GM12878 (cell line): ENCODE data around the gene PTPRN2. TPM values are rescaled to one million over a fixed set of nuclear protein-coding genes. Genes with fewer than 3 reads are reported as not detected.

ENCODE experiments used
- ATAC-seq: fragments of 200-7000 bp; cut with Tn5 transposase; 3 replicates; pipeline ENCODE4 v1.9.1; 2020; ENCODE audit warnings: mild to moderate bottlenecking, moderate library complexity
- BruUV-seq: library from RNA; stranded (reverse); fragments of 400-500 nt; replicated peaks from 2 replicates; lab custom pipeline; 2021; lab: Mats Ljungman, UMichigan
- CTCF ChIA-PET: fragments of 300-600 bp; sonication (Branson Sonifier 250); formaldehyde crosslinking; extraction: SDS; loops from one replicate; lab custom pipeline; 2021; ENCODE audit warnings: inconsistent platforms; lab: Yijun Ruan, JAX
- POLR2A ChIA-PET: fragments of 350-600 bp; formaldehyde crosslinking; extraction: SDS; loops from one replicate; lab custom pipeline; 2021; ENCODE audit warnings: inconsistent platforms; lab: Charles Lee
- RAD21 ChIA-PET: fragments of 300-600 bp; sonication (Branson Sonifier 250); formaldehyde crosslinking; loops from one replicate; lab custom pipeline; 2023; ENCODE audit warnings: antibody characterized with exemption; ENCODE audit not compliant: unreplicated experiment; lab: Charles Lee
- SMC1A ChIA-PET: fragments of 300-600 bp; sonication (Branson Sonifier 250); formaldehyde crosslinking; loops from one replicate; lab custom pipeline; 2023; ENCODE audit not compliant: unreplicated experiment, uncharacterized antibody; lab: Charles Lee
- DNase-seq: peaks from one replicate; pipeline ENCODE4 v3.0.0-alpha.2; 2011; ENCODE audit warnings: low read depth, low spot score
- FAIRE-seq: peaks from 3 replicates; lab custom pipeline; 2011; peaks lifted over from hg19 to GRCh38; lab: Jason Lieb, UNC
- H2AFZ ChIP-seq: 2 replicates; pipeline ENCODE4 v1.6.0; 2011; ENCODE audit warnings: low read depth, low read length, control low read depth; ENCODE audit not compliant: control insufficient read depth
- H3K27ac ChIP-seq: 2 replicates; pipeline ENCODE4 v1.5.1; 2011; ENCODE audit warnings: control low read depth; ENCODE audit not compliant: control insufficient read depth, insufficient read depth
- H3K27me3 ChIP-seq, 2 experiments: replicated peaks in 1 of 2; 2 replicates each; pipeline versions ENCODE4 v1.6.0 to v1.6.1; 2011; ENCODE audit warnings: low read length in 1 of 2; ENCODE audit not compliant: control insufficient read depth in 2 of 2, insufficient read depth in 2 of 2
- H3K36me3 ChIP-seq, 2 experiments: 2 replicates each; pipeline ENCODE4 v1.5.1; 2011; ENCODE audit warnings: low read length in 1 of 2; ENCODE audit not compliant: control insufficient read depth in 2 of 2, insufficient read depth in 2 of 2
- H3K4me1 ChIP-seq: 2 replicates; pipeline ENCODE4 v1.6.1; 2011; ENCODE audit warnings: mild to moderate bottlenecking, low read length, moderate library complexity, mixed read lengths; ENCODE audit not compliant: control insufficient read depth, insufficient read depth
- H3K4me2 ChIP-seq: 2 replicates; pipeline ENCODE4 v1.6.0; 2011; ENCODE audit warnings: control low read depth; ENCODE audit not compliant: control insufficient read depth, insufficient read depth
- H3K4me3 ChIP-seq: fragments of 200-600 bp; sonication (generic); 2 replicates; pipeline ENCODE4 v1.5.1; 2016
- H3K79me2 ChIP-seq: 2 replicates; pipeline ENCODE4 v1.6.0; 2011; ENCODE audit warnings: low read length; ENCODE audit not compliant: control insufficient read depth, insufficient read depth
- H3K9ac ChIP-seq: 2 replicates; pipeline ENCODE4 v1.8.0; 2011; ENCODE audit warnings: low read length, control low read depth, mixed read lengths; ENCODE audit not compliant: control insufficient read depth, insufficient read depth
- H3K9me3 ChIP-seq: replicated peaks from 3 replicates; pipeline ENCODE4 v1.5.1; 2011; ENCODE audit warnings: mild to moderate bottlenecking, low read length; ENCODE audit not compliant: control insufficient read depth, insufficient read depth
- H4K20me1 ChIP-seq: 2 replicates; pipeline ENCODE4 v1.6.0; 2011; ENCODE audit not compliant: control insufficient read depth, insufficient read depth
- ATF7 ChIP-seq: fragments of 450-650 bp; IDR thresholded peaks from 2 replicates; pipeline ENCODE4 v1.6.1; 2016; ENCODE audit warnings: low read depth, mild to moderate bottlenecking
- CREB1 ChIP-seq: IDR thresholded peaks from 2 replicates; pipeline ENCODE4 v1.6.1; 2012; ENCODE audit warnings: low read depth, mild to moderate bottlenecking, inconsistent platforms
- EGR1 ChIP-seq, 2 experiments: IDR thresholded peaks; 1 replicate in 1 of 2; 2 replicates in 1 of 2; pipeline ENCODE4 v1.6.1; 2011 to 2012; ENCODE audit warnings: low read depth in 2 of 2, low read length in 2 of 2, borderline replicate concordance in 1 of 2, mild to moderate bottlenecking in 1 of 2, moderate library complexity in 1 of 2
- ETV6 ChIP-seq, 2 experiments: fragments of 450-650 bp in 1 of 2; IDR thresholded peaks in 1 of 2; conservative IDR thresholded peaks in 1 of 2; 2 replicates each; pipeline ENCODE4 v1.6.1; 2014; ENCODE audit warnings: antibody characterized with exemption in 1 of 2, borderline replicate concordance in 1 of 2, low read depth in 1 of 2, mild to moderate bottlenecking in 1 of 2, moderate library complexity in 1 of 2
- FOXK2 ChIP-seq: fragments of 450-650 bp; IDR thresholded peaks from 2 replicates; pipeline ENCODE4 v1.6.1; 2017; ENCODE audit warnings: mild to moderate bottlenecking, moderate library complexity
- HSF1 ChIP-seq: fragments of 150-350 bp; IDR thresholded peaks from 2 replicates; pipeline ENCODE4 v1.6.1; 2014; ENCODE audit warnings: mild to moderate bottlenecking, low read depth, low read length
- MEF2B ChIP-seq: fragments of 450-650 bp; IDR thresholded peaks from 2 replicates; pipeline ENCODE4 v1.6.1; 2018; ENCODE audit warnings: mild to moderate bottlenecking, moderate library complexity; ENCODE audit not compliant: partially characterized antibody, poor library complexity, severe bottlenecking
- MYC ChIP-seq: IDR thresholded peaks from 2 replicates; pipeline ENCODE4 v1.6.1; 2011; ENCODE audit warnings: mild to moderate bottlenecking, low read length, moderate library complexity, inconsistent platforms; ENCODE audit not compliant: insufficient read depth, insufficient replicate concordance, insufficient read length, severe bottlenecking
- NBN ChIP-seq: fragments of 450-650 bp; IDR thresholded peaks from 2 replicates; pipeline ENCODE4 v1.6.1; 2016
- PKNOX1 ChIP-seq: fragments of 450-650 bp; IDR thresholded peaks from 2 replicates; pipeline ENCODE4 v1.6.1; 2016; ENCODE audit warnings: mild to moderate bottlenecking
- PRDM15 ChIP-seq: fragments of 450-650 bp; formaldehyde crosslinking; IDR thresholded peaks from 2 replicates; pipeline ENCODE4 v1.4.0; 2020; ENCODE audit warnings: mild to moderate bottlenecking, moderate library complexity
- RAD51 ChIP-seq: fragments of 450-650 bp; IDR thresholded peaks from 2 replicates; pipeline ENCODE4 v1.6.1; 2016; ENCODE audit warnings: moderate library complexity, mild to moderate bottlenecking, inconsistent platforms
- RCOR1 ChIP-seq: conservative IDR thresholded peaks from 2 replicates; pipeline ENCODE4 v1.6.1; 2012; ENCODE audit warnings: low read depth, low read length, improper control_type of control experiment
- SIN3A ChIP-seq: IDR thresholded peaks from 2 replicates; pipeline ENCODE4 v1.6.1; 2012; ENCODE audit warnings: low read depth, low read length, improper control_type of control experiment
- SMAD5 ChIP-seq: IDR thresholded peaks from 2 replicates; pipeline ENCODE4 v1.6.1; 2016; ENCODE audit warnings: antibody characterized with exemption, low read depth
- TBL1XR1 ChIP-seq: IDR thresholded peaks from 2 replicates; pipeline ENCODE4 v1.6.1; 2012; ENCODE audit warnings: low read depth, low read length, improper control_type of control experiment
- YBX1 ChIP-seq: fragments of 450-650 bp; IDR thresholded peaks from 2 replicates; pipeline ENCODE4 v1.6.1; 2016; ENCODE audit warnings: antibody characterized with exemption
- WGBS: methylation state at CpG from one replicate; pipeline ENCODE4 v1.1.6; 2016; ENCODE audit warnings: low lambda C conversion rate; ENCODE audit not compliant: insufficient replicate concordance, insufficient coverage; ENCODE audit errors: missing lambda C conversion rate; 5-methylcytosine and 5-hydroxymethylcytosine counted together
- in situ Hi-C: fragments of 300-500 bp; cut with MboI; formaldehyde crosslinking; loops from 9 replicates; pipeline ENCODE4 v1.14.3; 2018; ENCODE audit warnings: mixed read lengths
- intact Hi-C: fragments of 100-400 bp; cut with micrococcal nuclease; formaldehyde crosslinking; loops from one replicate; pipeline ENCODE4 v1.14.2; 2022; ENCODE audit not compliant: unreplicated experiment
- polyA plus RNA-seq, 11 experiments: library from polyadenylated mRNA; depleted of rRNA in 4 of 11; unstranded in 6 of 11; stranded (reverse) in 5 of 11; fragments of >200 nt; fragmentation: Nextera tagmentation in 4 of 11; fragmentation: Illumina TruSeq in 1 of 11; extraction: Ambion mirVana in 4 of 11; extraction: Trizol in 1 of 11; gene quantifications; 1 replicate in 1 of 11; 2 replicates in 10 of 11; pipeline versions ENCODE4 v1.2.1 to v1.2.3, GENCODE V29; 2011 to 2016; ENCODE audit warnings: inconsistent platforms in 2 of 11, missing spikeins in 2 of 11, low read depth in 1 of 11
- total RNA-seq, 4 experiments: library from RNA; depleted of rRNA in 3 of 4; stranded (reverse); fragments of >200 nt in 3 of 4; fragmentation: Illumina TruSeq in 1 of 4; extraction: Trizol in 1 of 4; gene quantifications; 2 replicates each; pipeline versions ENCODE4 v1.2.1 to v1.2.3, GENCODE V29; 2013 to 2021

Gene PTPRN2
- total and polyA plus RNA-seq, 10 of the 15 experiments (the other 5 are each of a cell fraction or from before 2014, with no cell fraction given): 5.4 TPM; not detected in 9

- TF ChIP-seq RCOR1 (no peak), NBN (no peak), MEF2B (no peak), SMAD5 (no peak)
Measured at GRCh38 chr7:157566631-157567006, 1021.0 kb downstream of the PTPRN2 start (continued).

- ChIA-PET CTCF (no interaction called here), POLR2A (no interaction called here), RAD21 (no interaction called here), SMC1A (interaction anchor here (0.6 kb wide), 1 partner anchor 35 kb away, joined by 3 read pairs; no protein-coding TSS in a partner anchor)
- H4K20me1 ChIP-seq: no peaks in the 10 kb centered on the region
- no peak for ATAC-seq
- in situ Hi-C loops: no loop called here
- FAIRE-seq: no peak
- no peak overlapping the region for H2AFZ ChIP-seq
- no peaks in the 10 kb centered on the region; the same call in 2 of the 3 replicates for H3K9me3 ChIP-seq
- no peaks in the 10 kb centered on the region; the same call in 1 of the 2 replicates for H3K4me1 ChIP-seq
- no TSS peak for BruUV-seq
- H3K4me2 ChIP-seq: no peak overlapping the region
- H3K4me3 ChIP-seq: no peak overlapping the region
- H3K36me3 ChIP-seq: no peaks in the 10 kb centered on the region
- WGBS: 63% methylated on average over 15 of the region's 15 CpGs
- DNase-seq: no peak
- H3K27me3 ChIP-seq: no peaks in the 10 kb centered on the region
- intact Hi-C loops: no loop called here
- no peak overlapping the region for H3K9ac ChIP-seq
- H3K27ac ChIP-seq: no peak overlapping the region
- H3K79me2 ChIP-seq: no peaks in the 10 kb centered on the region
- TF ChIP-seq MYC (no peak), ETV6 (conservative IDR thresholded peaks at IDR 0.05 in 1 of 2, IDR thresholded peaks at IDR 0.05 in 1 of 2; ENCODE audit: borderline replicate concordance in 1 of 2, low read depth in 1 of 2) (no peak), CREB1 (no peak), FOXK2 (no peak), TBL1XR1 (no peak), SMAD5 (no peak), ATF7 (no peak), HSF1 (no peak), EGR1 (IDR thresholded peaks at IDR 0.05; ENCODE audit: borderline replicate concordance in 1 of 2, low read depth in 2 of 2, low read length in 2 of 2) (no peak), RAD51 (no peak), PKNOX1 (no peak), PRDM15 (no peak), YBX1 (no peak), SIN3A (no peak)
Measured at GRCh38 chr7:157565981-157566630, 1021.5 kb downstream of the PTPRN2 start.
